Progenitor cell of endocrine pancreas (in vitro differentiated cells): ENCODE results near the gene PHACTR1. TPM values are rescaled to one million over a fixed set of nuclear protein-coding genes. Genes with fewer than 3 reads are reported as not detected.
A peak's percentile ranks its signal among the peaks of the same experiment; 100 is the strongest.

Experiments used
- DNase-seq: peaks from one replicate; pipeline ENCODE4 v3.0.0; 2021; ENCODE audit warnings: low spot score; ENCODE audit not compliant: unreplicated experiment
- H3K27ac Mint-ChIP-seq: 2 replicates; pipeline ENCODE4 v1.8.0; 2021; ENCODE audit warnings: mild to moderate bottlenecking, moderate library complexity, mixed read lengths
- H3K27me3 Mint-ChIP-seq: 2 replicates; pipeline ENCODE4 v1.8.0; 2021; ENCODE audit warnings: mixed read lengths
- H3K36me3 Mint-ChIP-seq: 2 replicates; pipeline ENCODE4 v1.8.0; 2022; ENCODE audit warnings: mixed read lengths; ENCODE audit not compliant: insufficient read depth
- H3K4me1 Mint-ChIP-seq: 2 replicates; pipeline ENCODE4 v1.8.0; 2021; ENCODE audit warnings: low read depth, mixed read lengths
- H3K4me3 Mint-ChIP-seq: 2 replicates; pipeline ENCODE4 v1.8.0; 2021; ENCODE audit warnings: low read depth, mild to moderate bottlenecking, moderate library complexity, mixed read lengths
- H3K9me3 Mint-ChIP-seq: 2 replicates; pipeline ENCODE4 v1.8.0; 2021; ENCODE audit warnings: low read depth, mixed read lengths
- CTCF ChIP-seq: fragments of 200-600 bp; sonication (generic); IDR thresholded peaks from one replicate; pipeline ENCODE4 v1.5.0; 2021; ENCODE audit warnings: antibody characterized with exemption, mild to moderate bottlenecking; ENCODE audit not compliant: unreplicated experiment
- total RNA-seq: library from RNA; stranded (reverse); gene quantifications from 2 replicates; pipeline ENCODE4 v1.2.1, GENCODE V29; 2021

Gene PHACTR1
- total RNA-seq, 1 donor from 2014 or later = 8.6 TPM

DNA sequence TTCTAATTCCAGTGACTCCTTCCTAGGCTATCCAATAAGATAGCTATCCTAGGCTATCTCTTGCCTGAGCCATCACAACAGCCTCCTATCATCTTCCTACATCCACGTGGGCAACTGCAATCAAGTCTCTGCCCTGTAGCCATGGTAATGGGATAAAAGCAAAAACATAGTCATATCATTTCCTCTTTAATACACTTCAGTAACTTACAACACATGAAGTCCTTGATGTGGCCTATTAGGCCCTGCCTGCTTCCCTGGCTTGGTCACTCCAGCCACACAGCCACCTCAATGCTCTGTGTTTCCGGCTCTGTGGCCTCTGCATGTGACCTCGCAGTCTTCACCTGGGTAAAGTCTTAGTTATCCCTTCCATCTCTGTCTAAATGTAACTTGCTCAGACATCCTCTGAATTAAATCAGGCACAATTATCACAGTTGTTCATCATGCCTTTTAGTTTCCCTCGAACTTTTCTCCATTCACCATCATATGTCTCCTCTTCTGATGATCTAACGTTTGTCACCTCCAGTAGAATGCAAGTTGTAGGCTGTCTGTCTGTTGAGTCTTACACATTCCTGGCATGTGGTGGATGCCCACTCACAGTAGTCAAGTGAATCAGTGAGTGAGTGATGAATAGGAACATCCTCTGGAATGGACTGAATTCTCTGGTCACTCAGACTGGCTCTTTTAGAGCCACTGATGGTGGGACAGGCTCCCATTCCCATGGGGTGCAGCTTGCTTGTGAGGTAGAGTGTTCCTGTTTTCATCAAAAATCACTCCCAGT, 382.4 kb downstream of the PHACTR1 start:
- no peak overlapping the region for H3K4me3 Mint-ChIP-seq
- no peaks in the 10 kb centered on the region for H3K4me1 Mint-ChIP-seq
- no peaks in the 10 kb centered on the region for H3K27me3 Mint-ChIP-seq
- no peak overlapping the region for H3K27ac Mint-ChIP-seq
- no peaks in the 10 kb centered on the region for H3K36me3 Mint-ChIP-seq
- TF ChIP-seq CTCF = no peak
- no peak for DNase-seq
- no peaks in the 10 kb centered on the region for H3K9me3 Mint-ChIP-seq

GRCh38 chr6:13099771-13100170, 383.2 kb downstream of the PHACTR1 start:
- Mint-ChIP-seq H3K27me3 (no peaks in the 10 kb centered on the region), H3K27ac (no peak overlapping the region), H3K4me1 (no peaks in the 10 kb centered on the region), H3K9me3 (no peaks in the 10 kb centered on the region), H3K4me3 (no peak overlapping the region), H3K36me3 (no peaks in the 10 kb centered on the region)
- DNase-seq = no peak
- TF ChIP-seq CTCF = peak; percentile 41

- Mint-ChIP-seq H3K4me3 (no peak overlapping the region), H3K27me3 (no peaks in the 10 kb centered on the region), H3K4me1 (peaks cover 2% of the 10 kb centered on the region), H3K9me3 (no peaks in the 10 kb centered on the region), H3K36me3 (no peaks in the 10 kb centered on the region), H3K27ac (no peak overlapping the region)
- no peak for DNase-seq
- TF ChIP-seq CTCF = no peak
Observed at GRCh38 chr6:13101409-13101808, 384.8 kb downstream of the PHACTR1 start.

DNA sequence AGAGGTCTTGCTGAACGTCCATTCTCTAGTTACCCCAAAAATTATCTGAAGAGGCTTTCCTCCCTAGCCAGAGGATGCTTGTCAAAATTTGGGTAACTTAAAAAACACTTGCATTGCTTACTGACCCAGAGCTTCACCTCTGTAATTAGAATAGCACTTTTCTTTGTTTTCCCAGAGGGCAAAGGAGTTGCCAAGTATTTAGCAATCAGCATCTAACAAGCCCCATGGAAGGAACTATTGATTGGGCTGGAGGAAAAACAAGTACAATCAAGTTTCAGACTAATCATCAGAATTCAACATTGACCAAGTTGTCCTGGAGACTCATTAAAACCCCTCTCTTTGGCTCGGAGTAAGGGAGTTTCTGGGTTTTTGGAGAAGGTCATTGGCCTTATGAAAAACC, 385.4 kb downstream of the PHACTR1 start:
- no peak for DNase-seq
- no peaks in the 10 kb centered on the region for H3K27me3 Mint-ChIP-seq
- TF ChIP-seq CTCF = no peak
- peaks cover 2% of the 10 kb centered on the region for H3K4me1 Mint-ChIP-seq
- H3K36me3 Mint-ChIP-seq = no peaks in the 10 kb centered on the region
- H3K4me3 Mint-ChIP-seq = no peak overlapping the region
- H3K9me3 Mint-ChIP-seq = no peaks in the 10 kb centered on the region
- no peak overlapping the region for H3K27ac Mint-ChIP-seq

DNA sequence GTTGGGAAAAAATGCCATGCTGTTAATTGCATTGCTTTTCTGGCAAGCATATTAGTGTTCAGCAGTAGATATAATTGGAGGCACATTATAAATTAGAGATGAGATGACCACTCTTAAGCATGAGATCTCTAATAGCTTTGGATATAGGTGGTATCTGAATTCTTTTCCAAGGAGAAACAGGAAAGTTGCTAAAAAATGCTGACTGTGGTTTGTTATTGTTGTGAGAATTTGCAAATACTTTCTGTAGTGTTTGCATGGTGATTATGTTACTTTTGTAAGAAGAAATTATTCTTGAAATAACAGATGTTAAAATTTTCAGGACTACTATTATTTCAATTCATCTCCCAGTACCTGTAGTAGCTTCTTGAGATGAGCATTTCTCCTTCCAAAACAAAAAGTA, 386.6 kb downstream of the PHACTR1 start:
- no peak overlapping the region for H3K4me3 Mint-ChIP-seq
- DNase-seq = no peak
- TF ChIP-seq CTCF = no peak
- H3K27me3 Mint-ChIP-seq = no peaks in the 10 kb centered on the region
- H3K27ac Mint-ChIP-seq = no peak overlapping the region
- H3K36me3 Mint-ChIP-seq = no peaks in the 10 kb centered on the region
- H3K9me3 Mint-ChIP-seq = no peaks in the 10 kb centered on the region
- peaks cover 2% of the 10 kb centered on the region for H3K4me1 Mint-ChIP-seq
